Activated T-helper 1 cell treated with anti-CD3 and anti-CD28 coated beads, Interleukin-12 subunit alpha, Interleukin-12 subunit beta, Interleukin-2, Interleukin-4 antibody, amounts not matched to agents 30 ng/mL and 10 ng/mL and 1 ng/mL, durations not matched to agents 14 hours and 24 hours and 36 hours (primary cell): ENCODE data around the gene RBM12. TPM values are rescaled to one million over a fixed set of nuclear protein-coding genes. Genes with fewer than 3 reads are reported as not detected.

Source experiments
- DNase-seq: peaks from one replicate; pipeline ENCODE4 v3.0.0; 2021; ENCODE audit warnings: low spot score
- H3K27ac Mint-ChIP-seq: one replicate; pipeline ENCODE4 v1.8.0; 2021; ENCODE audit warnings: mild to moderate bottlenecking, mixed read lengths
- H3K27me3 Mint-ChIP-seq: one replicate; pipeline ENCODE4 v1.8.0; 2022; ENCODE audit warnings: mild to moderate bottlenecking, moderate library complexity, mixed read lengths; ENCODE audit not compliant: insufficient read depth
- H3K36me3 Mint-ChIP-seq: one replicate; pipeline ENCODE4 v1.8.0; 2021; ENCODE audit warnings: low read depth, mixed read lengths
- H3K4me1 Mint-ChIP-seq: one replicate; pipeline ENCODE4 v1.8.0; 2021; ENCODE audit warnings: low read depth, mixed read lengths
- H3K4me3 Mint-ChIP-seq: one replicate; pipeline ENCODE4 v1.8.0; 2021; ENCODE audit warnings: mild to moderate bottlenecking, moderate library complexity, mixed read lengths
- H3K9me3 Mint-ChIP-seq: one replicate; pipeline ENCODE4 v1.8.0; 2021; ENCODE audit warnings: mixed read lengths
- intact Hi-C: fragments of 100-400 bp; cut with micrococcal nuclease; formaldehyde crosslinking; loops from one replicate; pipeline ENCODE4 v1.15.1; 2024
- total RNA-seq: library from RNA; stranded (reverse); gene quantifications from 2 replicates; pipeline ENCODE4 v1.2.3, GENCODE V29; 2022

RBM12 gene
- total RNA-seq, 1 donor from 2014 or later = 151 TPM

DNA sequence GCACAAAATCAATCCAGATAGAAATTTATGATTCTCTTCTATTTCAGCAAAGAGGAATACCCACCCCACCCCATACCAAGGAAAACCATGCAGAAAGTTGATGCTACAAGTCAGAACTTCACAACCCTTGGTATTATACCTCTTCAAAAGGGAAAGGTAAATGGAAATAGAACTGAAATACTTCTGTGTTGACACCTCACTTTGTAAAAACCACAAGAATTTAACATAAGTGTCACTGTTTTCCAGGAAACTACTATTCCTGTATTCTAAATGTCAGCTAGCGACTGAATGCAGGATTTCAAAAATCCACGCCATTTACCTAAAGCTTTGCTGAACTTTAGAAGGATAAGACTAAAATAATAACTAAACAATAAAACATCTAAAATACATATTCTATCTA lies 3.6 kb downstream of the RBM12 start:
- intact Hi-C loops = loop anchor here (1.0 to 10.0 kb wide), 6 partner anchors 45 to 952 kb away; partner anchors contain the start of gene CEP250
- H3K4me1 Mint-ChIP-seq = peaks cover 71% of the 10 kb centered on the region
- H3K4me3 Mint-ChIP-seq = peak overlapping the region; percentile 95
- no peak for DNase-seq
- peaks cover 27% of the 10 kb centered on the region for H3K36me3 Mint-ChIP-seq
- no peaks in the 10 kb centered on the region for H3K27me3 Mint-ChIP-seq
- H3K27ac Mint-ChIP-seq = peak overlapping the region; percentile 99
- no peaks in the 10 kb centered on the region for H3K9me3 Mint-ChIP-seq

DNA sequence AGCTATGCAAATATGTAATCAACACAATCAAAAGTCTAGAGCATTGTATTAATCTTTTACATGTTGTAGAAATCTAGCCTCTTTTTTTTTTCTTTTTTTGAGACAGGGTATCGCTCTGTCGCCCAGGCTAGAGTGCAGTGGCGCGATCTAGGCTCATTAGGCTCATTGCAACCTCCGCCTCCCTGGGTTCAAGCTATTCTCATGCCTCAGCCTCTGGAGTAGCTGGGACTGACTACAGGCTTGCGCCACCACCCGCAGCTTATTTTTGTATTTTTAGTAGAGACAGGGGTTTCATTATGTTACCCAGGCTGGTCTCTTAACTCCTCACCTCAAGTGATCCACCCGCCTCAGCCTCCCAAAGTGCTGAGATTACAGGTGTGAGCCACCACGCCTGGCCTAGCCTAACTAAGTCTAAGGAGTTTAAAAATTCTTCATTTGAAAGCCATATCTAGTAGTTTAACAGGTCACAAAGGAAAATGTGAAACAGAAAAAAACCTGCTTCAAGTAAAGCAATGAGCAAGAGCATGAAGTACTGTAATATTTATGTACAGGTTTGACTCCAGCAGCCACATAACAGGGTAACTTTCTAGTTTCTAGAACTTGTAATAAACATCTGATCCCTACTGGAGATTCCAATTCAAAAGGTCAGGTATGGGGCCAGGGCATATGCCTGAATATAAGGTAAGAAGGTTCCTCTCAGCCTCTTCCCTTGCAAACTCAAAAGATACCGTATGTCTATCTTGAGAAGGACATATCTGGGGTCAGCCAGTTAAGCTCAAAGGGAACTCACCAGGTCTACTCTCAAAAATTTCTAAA lies 4.4 kb downstream of the RBM12 start:
- Mint-ChIP-seq H3K27me3 (no peaks in the 10 kb centered on the region), H3K27ac (peak overlapping the region; percentile 99), H3K36me3 (peaks cover 27% of the 10 kb centered on the region), H3K4me3 (peak overlapping the region; percentile 95), H3K4me1 (peaks cover 71% of the 10 kb centered on the region), H3K9me3 (no peaks in the 10 kb centered on the region)
- intact Hi-C loops = loop anchor here (1.0 to 10.0 kb wide), 5 partner anchors 41 to 802 kb away; partner anchors contain the start of gene CEP250
- no peak for DNase-seq

DNA sequence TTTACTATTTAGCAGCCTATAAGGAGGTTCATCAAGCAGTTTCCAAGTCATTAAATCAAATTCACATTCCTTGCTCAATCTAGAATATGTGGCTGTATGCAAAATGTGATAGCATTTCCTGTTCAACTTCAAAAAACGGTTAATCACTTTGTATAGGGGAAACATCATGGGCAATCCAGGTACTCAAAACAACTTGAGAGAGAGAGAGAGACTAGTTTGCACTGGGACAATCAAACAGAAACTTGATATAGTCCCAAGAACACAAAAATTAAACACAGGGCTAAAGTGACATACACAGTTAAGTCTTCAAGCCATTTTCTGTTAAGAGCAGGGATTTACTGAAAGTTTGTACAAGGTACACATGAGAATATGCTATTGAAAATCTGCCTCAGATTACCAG lies 7.4 kb downstream of the RBM12 start:
- Mint-ChIP-seq H3K4me3 (peak overlapping the region; percentile 25), H3K36me3 (peaks cover 17% of the 10 kb centered on the region), H3K27me3 (no peaks in the 10 kb centered on the region), H3K4me1 (peaks cover 49% of the 10 kb centered on the region), H3K27ac (peak overlapping the region; percentile 40), H3K9me3 (no peaks in the 10 kb centered on the region)
- DNase-seq = no peak
- intact Hi-C loops = no loop called here

DNA sequence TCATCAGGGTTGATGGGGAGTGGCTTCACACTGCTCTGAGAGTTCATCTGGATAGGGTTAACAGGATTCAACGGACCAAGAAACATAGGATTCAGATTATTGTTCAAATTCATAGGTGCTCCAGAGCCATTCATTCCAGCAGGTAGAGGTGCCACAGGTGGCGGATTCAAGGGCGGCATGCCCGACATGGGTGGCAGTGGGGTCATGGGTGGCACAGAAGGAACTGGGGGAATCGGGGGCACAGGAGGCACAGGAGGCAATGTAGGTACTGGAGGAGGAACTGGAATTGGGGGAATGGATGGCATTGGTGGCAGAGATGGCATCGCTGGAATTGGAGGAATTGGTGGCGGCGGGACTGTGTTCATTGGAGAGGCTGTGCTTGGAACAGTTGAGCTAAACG lies 10.3 kb downstream of the RBM12 start:
- intact Hi-C loops = no loop called here
- no peak for DNase-seq
- Mint-ChIP-seq H3K27ac (no peak overlapping the region), H3K27me3 (no peaks in the 10 kb centered on the region), H3K9me3 (no peaks in the 10 kb centered on the region), H3K36me3 (peaks cover 23% of the 10 kb centered on the region), H3K4me1 (peaks cover 32% of the 10 kb centered on the region), H3K4me3 (no peak overlapping the region)

DNA sequence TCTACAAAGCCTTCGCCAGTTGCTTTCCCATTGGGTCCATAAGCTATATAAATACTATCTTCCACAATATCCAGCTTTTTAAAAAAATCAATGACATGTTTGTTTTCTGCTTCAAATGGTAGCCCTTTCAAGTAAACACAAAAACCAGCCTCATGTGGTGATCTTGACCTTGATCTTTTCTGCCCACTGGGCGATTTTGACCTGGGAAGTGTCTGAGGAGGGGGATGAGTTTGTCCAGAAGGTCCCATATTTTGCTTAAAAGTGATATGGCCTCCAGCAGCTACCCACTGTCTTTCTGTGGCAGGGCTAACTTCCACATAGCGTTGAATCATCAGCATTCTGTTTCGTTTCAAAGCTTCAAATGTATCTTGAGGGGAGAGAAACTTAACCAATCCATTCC lies 10.8 kb downstream of the RBM12 start:
- Mint-ChIP-seq H3K9me3 (no peaks in the 10 kb centered on the region), H3K4me3 (no peak overlapping the region), H3K36me3 (peaks cover 23% of the 10 kb centered on the region), H3K4me1 (peaks cover 28% of the 10 kb centered on the region), H3K27me3 (no peaks in the 10 kb centered on the region), H3K27ac (no peak overlapping the region)
- DNase-seq = no peak
- intact Hi-C loops = no loop called here

DNA sequence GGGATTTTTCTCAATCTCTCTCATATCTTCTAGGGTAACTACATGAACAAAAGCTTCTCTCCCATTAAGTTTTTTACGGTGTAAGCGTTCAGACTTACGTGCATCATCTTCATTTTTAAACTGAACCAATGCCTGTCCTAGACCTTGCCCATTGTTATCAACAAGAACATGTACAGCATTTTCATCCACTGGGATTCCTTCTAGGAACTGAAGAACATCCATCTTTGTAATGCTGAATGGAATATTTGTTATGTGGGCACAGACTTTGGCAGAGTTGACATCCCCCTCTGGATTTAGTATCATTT lies 11.3 kb downstream of the RBM12 start:
- Mint-ChIP-seq H3K4me3 (no peak overlapping the region), H3K4me1 (peaks cover 30% of the 10 kb centered on the region), H3K27me3 (no peaks in the 10 kb centered on the region), H3K9me3 (no peaks in the 10 kb centered on the region), H3K27ac (no peak overlapping the region), H3K36me3 (peaks cover 23% of the 10 kb centered on the region)
- no peak for DNase-seq
- intact Hi-C loops = no loop called here

DNA sequence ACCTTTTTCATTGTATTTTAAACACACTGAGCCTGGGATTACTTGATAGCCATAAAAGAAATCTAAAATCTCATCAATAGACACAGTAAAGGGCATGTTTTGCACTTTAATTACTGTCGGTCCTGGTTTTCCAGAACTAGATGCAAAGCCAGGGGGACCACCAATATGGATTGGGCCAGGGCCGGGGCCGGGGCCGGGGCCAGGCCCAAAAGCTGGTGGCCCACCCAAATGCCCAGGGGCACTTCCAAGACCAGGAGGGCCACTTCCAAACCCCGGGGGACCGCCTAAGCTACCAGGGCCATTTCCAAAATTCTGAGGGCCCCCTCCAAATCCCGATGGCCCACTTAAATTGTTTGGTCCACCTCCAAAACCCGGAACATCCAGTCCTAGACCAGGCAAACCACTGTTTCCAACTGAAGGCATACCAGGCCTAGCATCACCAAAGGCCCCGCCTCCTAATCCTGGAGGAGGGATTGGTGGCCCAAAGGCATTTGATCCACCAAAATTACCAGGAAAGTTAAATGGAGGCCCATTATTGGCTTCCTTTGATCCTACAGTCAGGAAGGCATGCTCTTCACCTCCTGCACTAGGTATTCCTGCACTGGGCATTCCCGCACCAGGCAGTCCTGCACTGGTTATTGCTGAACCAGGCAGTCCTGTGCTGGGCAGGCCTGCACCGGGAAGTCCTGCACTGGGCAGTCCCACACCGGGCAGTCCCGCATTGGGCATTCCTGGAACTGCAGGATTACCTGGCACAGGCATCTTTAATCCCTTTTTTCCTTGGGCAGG lies 11.9 kb downstream of the RBM12 start:
- intact Hi-C loops = no loop called here
- Mint-ChIP-seq H3K27ac (no peak overlapping the region), H3K36me3 (peaks cover 25% of the 10 kb centered on the region), H3K4me3 (no peak overlapping the region), H3K27me3 (no peaks in the 10 kb centered on the region), H3K4me1 (peaks cover 33% of the 10 kb centered on the region), H3K9me3 (no peaks in the 10 kb centered on the region)
- no peak for DNase-seq

DNA sequence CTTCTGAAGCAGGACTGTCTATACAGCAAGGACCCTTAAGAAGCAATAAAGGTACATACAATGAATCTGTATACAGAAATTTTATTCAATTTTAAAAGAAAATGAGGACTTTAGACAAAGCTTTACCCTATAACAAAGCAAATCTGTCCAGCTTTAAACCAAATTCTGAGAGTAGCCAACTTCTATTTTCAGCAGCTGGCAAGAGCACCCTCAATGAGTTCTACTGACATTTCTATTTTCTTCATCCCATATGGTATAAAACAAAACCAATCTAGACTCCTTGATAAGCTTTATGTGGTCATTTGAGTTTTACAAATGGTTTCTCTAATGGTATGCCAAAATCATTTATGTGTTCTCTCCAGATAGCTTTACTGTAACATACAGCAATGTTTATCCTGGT lies 12.7 kb downstream of the RBM12 start:
- H3K4me1 Mint-ChIP-seq = peaks cover 25% of the 10 kb centered on the region
- H3K27me3 Mint-ChIP-seq = no peaks in the 10 kb centered on the region
- H3K27ac Mint-ChIP-seq = no peak overlapping the region
- no peaks in the 10 kb centered on the region for H3K9me3 Mint-ChIP-seq
- intact Hi-C loops = no loop called here
- H3K4me3 Mint-ChIP-seq = no peak overlapping the region
- DNase-seq = no peak
- H3K36me3 Mint-ChIP-seq = peaks cover 24% of the 10 kb centered on the region

DNA sequence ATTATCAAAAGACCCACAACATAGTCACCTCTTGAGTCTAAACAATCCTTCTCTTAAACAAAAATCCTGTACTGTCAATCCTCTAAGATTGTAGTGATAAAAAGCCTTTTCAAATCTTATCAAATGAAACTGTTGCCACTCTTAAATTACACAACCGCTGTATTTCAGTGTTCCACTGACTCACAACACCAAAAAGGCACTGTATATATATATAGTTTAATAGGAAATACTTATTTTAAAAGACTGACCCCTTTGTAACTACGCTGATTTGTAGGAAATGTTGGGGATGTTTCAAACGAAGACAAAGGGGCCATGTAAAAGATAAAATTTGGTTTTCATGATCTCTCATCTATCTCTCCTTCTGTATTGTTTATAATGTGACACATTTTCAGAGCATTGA lies 14.1 kb downstream of the RBM12 start:
- no peak overlapping the region for H3K4me3 Mint-ChIP-seq
- intact Hi-C loops = no loop called here

DNA sequence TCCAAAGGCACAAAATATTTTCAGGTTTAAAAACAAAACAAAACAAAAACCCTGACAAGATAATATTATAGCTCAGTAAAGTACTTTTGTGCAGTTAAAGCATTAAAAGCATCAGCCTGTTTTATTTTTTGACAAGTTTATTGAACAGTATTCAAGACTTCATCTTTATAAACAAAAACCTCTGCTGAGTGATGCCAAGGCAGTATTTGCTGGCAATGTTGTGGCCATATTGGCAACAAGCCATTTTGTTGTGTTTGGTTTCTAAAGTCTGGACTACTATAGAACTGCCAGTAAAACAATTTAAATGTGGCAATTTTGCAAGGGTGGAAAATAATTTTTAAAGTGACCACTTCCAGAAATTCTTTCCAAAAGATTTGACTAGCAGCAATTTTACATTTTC lies 15.9 kb downstream of the RBM12 start:
- Mint-ChIP-seq H3K4me3 (no peak overlapping the region), H3K27me3 (no peaks in the 10 kb centered on the region), H3K27ac (peak overlapping the region; percentile 18), H3K4me1 (peaks cover 21% of the 10 kb centered on the region), H3K36me3 (peaks cover 21% of the 10 kb centered on the region), H3K9me3 (no peaks in the 10 kb centered on the region)
- DNase-seq = no peak
- intact Hi-C loops = no loop called here

More for the DNA sequence above, 14.1 kb downstream of the RBM12 start:
- H3K4me1 Mint-ChIP-seq = peaks cover 21% of the 10 kb centered on the region
- no peak overlapping the region for H3K27ac Mint-ChIP-seq
- no peaks in the 10 kb centered on the region for H3K27me3 Mint-ChIP-seq
- DNase-seq = no peak
- peaks cover 21% of the 10 kb centered on the region for H3K36me3 Mint-ChIP-seq
- H3K9me3 Mint-ChIP-seq = no peaks in the 10 kb centered on the region

DNA sequence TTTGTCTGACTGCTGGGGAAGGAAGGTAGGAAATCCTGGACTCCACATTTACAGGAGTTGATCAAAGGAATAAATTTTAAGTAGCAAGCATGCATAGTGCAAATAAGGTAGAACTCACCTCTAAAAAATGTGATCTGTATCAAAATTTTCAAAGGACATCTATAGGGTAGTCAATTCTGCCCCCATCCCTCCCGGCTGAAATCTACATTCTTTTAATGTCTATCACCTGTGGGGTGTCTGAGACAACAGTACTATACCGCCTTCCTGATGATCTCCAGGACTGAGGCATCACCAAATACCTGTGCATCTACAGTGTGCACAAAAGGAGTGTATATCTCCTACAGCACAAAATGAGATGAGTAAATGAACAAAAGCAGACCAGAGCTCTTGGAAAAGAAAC lies 19.9 kb downstream of the RBM12 start:
- no peak overlapping the region for H3K27ac Mint-ChIP-seq
- H3K4me3 Mint-ChIP-seq = no peak overlapping the region

DNA sequence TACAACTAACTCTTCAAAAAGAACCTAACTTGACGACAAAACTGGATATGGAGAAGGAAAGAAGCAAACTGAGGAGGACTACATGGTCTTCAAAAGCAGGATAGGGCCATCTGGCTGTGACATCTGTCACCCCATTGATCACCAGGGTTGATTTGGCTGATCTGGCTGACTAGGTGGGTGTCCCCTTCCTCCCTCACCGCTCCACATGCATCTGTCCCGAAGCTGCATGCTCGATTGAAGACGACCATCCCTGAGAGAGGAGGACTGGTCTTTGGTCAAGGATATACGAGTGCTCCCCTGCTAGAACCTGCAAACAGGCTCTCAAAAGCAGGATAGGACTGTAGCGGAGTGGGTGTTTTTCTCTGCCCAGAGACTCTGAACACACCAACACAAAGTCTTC lies 21.7 kb downstream of the RBM12 start:
- intact Hi-C loops = no loop called here
- H3K27me3 Mint-ChIP-seq = no peaks in the 10 kb centered on the region
- peaks cover 8% of the 10 kb centered on the region for H3K36me3 Mint-ChIP-seq
- no peak overlapping the region for H3K4me3 Mint-ChIP-seq
- H3K4me1 Mint-ChIP-seq = peaks cover 32% of the 10 kb centered on the region
- DNase-seq = no peak
- H3K27ac Mint-ChIP-seq = no peak overlapping the region
- no peaks in the 10 kb centered on the region for H3K9me3 Mint-ChIP-seq

More for the DNA sequence above, 19.9 kb downstream of the RBM12 start:
- intact Hi-C loops = no loop called here
- H3K36me3 Mint-ChIP-seq = peaks cover 11% of the 10 kb centered on the region
- peaks cover 39% of the 10 kb centered on the region for H3K4me1 Mint-ChIP-seq
- H3K27me3 Mint-ChIP-seq = no peaks in the 10 kb centered on the region
- DNase-seq = no peak
- no peaks in the 10 kb centered on the region for H3K9me3 Mint-ChIP-seq

DNA sequence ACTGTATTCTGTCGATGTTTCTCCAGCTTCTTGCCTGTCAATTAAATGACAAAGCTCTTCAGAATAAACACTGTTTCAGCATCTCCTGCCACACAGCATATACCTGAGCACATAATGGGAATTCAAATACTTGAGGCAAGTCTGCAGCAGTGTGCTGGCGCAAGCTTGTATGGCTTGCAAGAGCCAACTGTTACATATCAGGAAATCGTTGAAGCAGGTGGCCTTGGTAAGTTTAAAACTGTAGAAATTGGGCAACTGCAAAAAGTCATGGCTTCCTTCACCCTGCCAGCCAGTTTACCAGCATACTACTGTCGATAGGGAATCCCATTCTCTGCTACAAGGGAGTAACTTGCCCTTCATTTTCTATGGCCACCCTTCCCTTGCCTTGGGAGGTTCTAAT lies 23.0 kb downstream of the RBM12 start:
- DNase-seq = no peak
- Mint-ChIP-seq H3K36me3 (peaks cover 3% of the 10 kb centered on the region), H3K27ac (no peak overlapping the region), H3K4me1 (peaks cover 32% of the 10 kb centered on the region), H3K9me3 (no peaks in the 10 kb centered on the region), H3K27me3 (no peaks in the 10 kb centered on the region), H3K4me3 (no peak overlapping the region)
- intact Hi-C loops = no loop called here
